Stimulated activated CD4-positive, alpha-beta T cell treated with anti-CD3 and anti-CD28 coated beads, Interleukin-4, amount 100 ng/mL, for 4 hours (primary cell): ENCODE measurements around the gene PHF1.

Source experiments
- DNase-seq, 2 experiments: peaks; one replicate each; pipeline ENCODE4 v3.0.0-alpha.2; 2020

The PHF1 gene

GRCh38 chr6:33418690-33419291 is 8.0 kb downstream of the PHF1 start:
- DNase-seq = peak in 1 of 2 experiments; percentile 50

DNA sequence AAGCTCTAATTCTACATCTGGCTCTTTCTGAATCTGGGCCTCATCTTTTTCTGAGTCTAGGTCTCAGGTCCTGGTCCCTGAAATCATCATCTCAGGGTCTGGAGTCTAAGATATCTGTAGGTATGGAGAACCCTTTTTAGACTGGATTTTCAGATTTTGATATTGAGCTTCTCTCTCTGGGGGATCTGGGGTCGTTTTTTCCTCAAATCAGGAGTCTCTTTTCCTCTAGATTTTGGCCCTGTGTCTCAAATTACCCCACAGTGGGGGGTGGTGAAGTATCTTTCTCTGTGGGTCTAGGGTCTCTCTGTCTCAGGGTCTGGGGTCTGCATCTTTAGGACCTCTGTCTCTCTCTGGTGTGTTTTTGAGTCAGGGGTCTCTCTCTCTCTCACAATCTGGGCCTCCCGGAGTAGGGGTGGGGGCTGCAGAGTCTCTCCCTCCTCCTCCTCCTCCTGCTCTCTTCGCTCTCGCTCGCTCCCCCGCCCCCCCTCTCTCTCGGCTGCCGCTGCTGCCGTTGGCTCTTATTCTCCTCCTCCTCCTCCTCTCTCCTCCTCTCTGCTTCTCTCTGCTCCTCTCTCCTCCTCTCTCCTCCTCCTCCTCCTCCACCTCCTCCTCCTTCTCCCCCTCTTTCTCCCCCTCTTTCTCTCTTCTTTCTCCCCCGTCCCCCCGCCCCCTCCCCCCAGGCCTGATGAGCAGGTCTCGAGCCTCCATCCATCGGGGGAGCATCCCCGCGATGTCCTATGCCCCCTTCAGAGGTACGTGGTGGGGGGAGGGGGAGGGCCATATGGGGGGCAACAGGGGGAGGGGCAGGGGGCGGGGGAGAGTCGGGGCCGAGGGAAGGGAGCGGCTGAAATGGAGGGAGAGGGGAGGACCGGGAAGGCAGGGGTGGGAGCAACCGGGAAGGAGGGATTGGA is 9.0 kb downstream of the PHF1 start, which contains the start of gene SYNGAP1:
SYNGAP1 (plus strand) TSS at position 486 of the 911 bp plus-strand sequence; CDS start at position 686, 200 bp downstream.
- DNase-seq = peak; percentile 55 to 60

- no peak for DNase-seq
Measured at GRCh38 chr6:33420491-33421343, 9.9 kb downstream of the PHF1 start.

- no peak for DNase-seq
Measured at GRCh38 chr6:33421344-33421643, 10.5 kb downstream of the PHF1 start.

- DNase-seq = no peak
Measured at GRCh38 chr6:33423777-33424176, 13.0 kb downstream of the PHF1 start.

- no peak for DNase-seq
Measured at GRCh38 chr6:33424855-33425667, 14.2 kb downstream of the PHF1 start.

DNA sequence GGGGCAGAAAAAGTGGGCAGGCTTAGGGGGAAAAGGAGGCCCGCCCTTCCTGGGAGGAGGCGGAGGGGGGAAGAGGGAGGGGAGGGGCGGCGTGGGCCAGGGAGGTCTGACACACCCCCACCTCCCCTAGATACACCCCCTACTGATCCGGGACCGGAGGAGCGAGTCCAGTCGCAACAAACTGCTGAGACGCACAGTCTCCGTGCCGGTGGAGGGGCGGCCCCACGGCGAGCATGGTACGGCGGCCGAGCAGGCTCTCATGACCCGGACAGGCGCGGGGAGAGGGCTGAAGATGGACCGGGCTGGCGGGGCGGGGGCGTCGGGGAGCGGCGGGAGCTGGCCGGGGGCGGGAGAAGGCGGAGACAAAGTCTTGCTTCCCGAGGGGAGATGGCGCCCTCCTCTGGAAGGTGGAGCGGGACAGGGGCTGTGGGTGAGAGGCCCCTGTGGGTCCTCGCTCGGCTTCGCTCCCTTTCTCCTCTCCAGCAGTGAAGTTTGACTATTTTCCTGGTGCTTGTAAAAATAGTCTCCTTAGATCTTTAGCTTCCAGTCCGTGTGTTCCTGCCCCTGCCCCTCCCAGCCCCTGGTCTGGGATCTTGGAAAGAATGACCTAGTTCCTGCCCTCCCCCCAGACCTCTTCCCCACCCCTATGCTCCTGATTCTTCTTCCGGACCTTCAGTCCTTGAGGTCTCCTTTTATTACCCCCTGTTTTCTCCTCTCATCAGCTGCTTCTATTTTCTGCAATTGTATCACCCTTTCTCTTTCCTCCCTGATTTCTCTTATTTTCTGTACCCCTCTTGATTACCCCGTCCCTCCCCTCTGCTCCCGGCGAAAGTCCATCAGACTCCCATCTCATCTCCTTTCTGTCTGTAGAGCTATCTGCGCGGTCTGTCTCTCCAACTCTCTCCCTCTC is 15.1 kb downstream of the PHF1 start:
- DNase-seq = peak; percentile 74 to 83

DNA sequence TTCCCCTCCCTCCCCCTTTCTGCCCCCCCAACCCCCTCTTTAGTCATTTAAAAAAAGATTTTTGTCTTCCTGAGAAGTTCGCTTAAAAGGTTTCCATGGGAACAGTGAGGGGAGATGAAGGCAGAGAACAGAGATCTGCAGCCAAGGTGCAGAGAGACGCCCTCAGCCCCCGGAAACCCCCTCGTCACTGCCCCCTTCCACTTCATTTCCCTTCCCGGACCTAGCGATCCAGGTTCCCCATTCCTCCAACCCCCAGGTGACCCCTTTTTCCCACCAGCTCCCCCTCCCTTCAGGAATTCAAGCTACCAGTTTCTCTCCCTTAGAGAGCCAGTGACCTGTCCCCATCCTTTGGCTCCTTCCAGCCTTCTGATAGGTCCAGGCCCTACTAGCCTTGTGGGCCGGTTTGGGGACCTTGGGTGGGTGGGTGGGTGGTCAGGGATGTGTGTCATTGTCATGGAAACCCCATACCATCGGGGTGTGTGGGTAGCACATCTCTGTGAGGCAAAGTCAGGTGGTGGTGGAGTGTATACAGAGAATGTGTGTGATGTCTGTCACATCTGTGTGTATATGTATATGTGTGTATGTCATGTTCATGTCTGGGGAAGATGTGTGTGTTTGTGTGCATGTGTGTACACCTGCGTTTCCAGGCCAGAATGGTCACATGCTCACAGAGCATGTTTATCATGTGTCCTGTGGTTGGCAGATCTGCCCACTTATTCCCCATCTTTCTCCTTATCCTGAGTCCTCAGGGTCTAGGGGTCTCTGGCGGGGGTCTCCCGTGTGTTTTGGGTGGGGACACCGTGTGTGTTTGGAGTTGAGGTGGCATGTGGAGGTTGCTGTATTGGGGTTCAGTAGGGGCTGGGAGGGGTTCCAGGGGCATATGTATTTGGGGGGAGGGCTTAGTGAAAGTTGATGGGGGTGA is 16.0 kb downstream of the PHF1 start:
- DNase-seq = peak in 1 of 2 experiments; percentile 19

DNA sequence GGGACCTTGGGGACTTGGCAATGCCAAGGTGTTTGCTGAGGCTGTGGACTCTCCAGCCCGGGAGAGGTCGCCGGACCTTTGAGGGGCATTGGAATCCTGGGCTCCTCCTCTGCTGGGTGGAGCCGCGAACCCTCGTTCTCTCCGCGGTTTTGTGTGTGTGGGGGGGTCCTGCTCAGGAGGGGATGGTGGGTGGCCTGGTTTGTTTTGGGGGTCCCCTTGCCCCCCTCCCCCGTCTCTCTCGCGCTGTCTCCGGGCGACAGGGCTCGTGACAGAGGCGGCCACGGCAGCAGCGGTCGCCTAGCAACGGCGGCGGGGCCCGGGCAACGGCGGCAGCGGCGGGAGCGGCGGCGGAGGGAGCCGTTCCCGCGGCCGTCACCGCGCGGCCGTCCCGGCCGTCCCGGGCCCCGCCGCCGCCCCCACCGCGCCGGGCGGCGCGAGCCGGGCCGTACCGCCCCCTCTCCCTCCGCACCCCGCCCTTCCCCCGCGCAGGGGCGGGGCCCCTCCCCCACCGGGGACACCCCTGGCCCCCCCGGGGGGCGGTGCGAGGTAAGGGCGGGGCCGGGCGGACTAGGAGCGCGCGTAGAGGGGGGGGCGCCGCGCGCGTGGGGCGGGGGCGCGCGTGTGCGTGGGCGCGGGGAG is 16.9 kb downstream of the PHF1 start:
- DNase-seq = peak; percentile 65 to 68

GRCh38 chr6:33428224-33428965 is 17.6 kb downstream of the PHF1 start:
- DNase-seq = peak in 1 of 2 experiments; percentile 23

DNA sequence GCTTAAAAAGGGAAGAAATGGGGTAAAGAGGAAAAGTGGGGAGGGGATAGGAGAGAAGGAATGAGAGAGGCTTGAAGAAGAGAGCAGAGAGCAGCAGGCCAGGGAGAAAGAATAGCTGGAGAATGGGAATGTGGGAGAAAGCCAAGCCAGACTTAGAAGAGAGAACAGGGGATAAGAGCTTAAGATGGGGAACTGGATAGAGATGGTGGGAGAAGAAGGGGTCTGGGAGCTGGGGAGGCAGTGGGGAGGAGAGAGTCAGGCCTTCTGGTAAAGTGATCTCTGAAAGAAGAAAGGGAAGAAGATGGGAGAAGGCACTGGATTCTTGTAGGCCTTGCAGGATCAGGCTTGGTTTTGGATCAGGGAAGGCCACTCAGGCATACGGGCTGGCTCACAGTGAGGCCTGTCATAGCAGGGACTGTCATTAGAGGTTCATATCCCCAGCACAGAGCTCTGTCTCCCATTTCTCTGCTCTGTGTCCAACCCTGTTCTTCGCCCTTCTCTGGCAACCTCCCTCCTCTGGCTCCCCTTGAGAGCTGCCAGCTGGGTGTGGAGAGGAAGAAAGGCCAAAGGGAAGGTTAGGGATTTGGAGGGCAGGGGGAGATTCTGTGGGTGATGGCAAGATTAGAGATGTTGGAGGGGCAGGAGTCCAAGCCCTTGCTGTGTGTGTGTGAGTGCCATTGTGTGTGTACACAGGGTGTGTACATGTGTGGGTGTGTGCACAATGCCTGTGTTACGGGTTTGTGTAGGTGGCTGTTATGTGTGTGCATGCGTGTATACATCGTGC is 18.3 kb downstream of the PHF1 start:
- DNase-seq = no peak

DNA sequence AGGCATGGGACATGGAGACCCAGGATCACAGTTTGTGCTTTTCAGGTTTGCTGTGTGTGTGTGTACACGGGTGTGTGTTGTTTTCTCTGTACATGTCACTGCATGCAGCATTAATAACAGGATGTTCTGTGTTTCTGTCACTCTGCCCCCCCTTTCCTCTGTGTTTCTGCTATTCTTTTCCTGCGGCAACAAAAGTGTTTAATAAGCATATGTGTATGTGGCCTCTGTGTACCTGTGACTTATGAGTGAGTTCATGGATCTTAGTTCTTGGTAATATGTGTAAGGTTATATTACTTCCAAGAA is 18.9 kb downstream of the PHF1 start:
- no peak for DNase-seq

DNA sequence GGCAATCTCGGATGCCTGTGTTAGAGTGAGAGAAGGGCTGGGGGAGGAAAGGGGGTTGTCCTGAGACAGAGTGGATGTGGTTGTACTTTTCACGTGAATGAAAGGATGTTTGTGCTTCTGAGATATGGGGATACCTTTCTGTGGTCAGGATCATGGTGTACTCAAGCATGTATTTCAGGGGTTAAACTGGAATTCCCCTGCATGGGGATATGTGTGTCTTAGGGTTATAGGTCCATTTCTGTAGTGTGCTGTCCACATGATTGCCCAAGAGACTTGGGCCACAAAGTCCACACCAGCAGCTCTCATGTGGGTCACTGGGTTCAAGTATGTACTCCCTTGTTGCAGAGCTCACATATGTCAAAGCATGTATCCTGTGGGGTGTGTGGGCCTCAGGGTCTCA is 19.5 kb downstream of the PHF1 start:
- no peak for DNase-seq

DNA sequence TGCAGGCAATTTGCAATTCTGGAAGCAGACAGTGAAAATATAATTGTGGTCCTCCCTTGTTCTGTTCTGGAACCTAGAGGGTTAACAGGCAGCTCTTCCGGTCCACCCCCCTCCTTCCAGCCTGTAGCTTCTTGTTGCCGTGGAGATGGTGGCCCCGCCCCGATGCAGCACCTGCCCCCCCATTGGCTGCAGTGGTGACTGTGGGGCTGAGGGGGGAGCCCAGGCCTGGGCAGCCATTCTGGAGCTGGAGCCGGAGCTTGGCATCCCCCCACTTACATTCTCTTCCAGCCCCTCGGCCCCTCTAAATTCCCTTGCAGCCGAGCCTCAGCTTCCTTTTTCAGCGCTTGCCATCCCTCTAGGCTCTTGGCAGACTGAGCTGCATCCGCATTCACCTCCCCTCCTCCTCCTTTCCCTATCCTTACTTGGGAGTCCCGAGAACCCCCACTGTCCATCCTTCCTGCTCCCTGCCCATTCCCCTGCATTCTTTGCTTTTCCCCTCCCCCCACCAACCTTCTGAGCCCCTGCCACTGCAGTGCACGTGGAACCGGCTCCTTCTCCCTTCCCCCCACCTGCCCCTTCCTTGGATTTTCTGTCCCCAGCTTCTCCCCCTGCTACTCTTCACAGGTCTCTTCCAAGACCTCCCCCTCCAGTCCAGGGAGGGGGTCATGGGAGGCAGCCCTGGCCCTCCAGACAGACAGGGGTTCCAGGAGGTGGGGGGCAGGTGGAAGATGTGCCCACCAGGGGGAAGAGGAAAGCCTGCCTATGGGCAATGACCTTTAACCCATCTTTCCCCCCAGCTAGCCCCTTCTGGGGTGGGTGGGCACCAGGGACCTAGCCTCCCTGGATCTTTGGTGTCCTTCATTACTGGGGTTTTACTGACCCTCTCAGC is 20.4 kb downstream of the PHF1 start:
- peak; percentile 69 to 75 for DNase-seq

GRCh38 chr6:33431880-33432541 is 21.2 kb downstream of the PHF1 start:
- DNase-seq = no peak

- no peak for DNase-seq
Measured at GRCh38 chr6:33432546-33432945, 21.7 kb downstream of the PHF1 start.
